Activated T-cell treated with anti-CD3 and anti-CD28 coated beads for 1 hour (primary cell): ENCODE measurements around the gene ZBTB33.

ENCODE experiments used
- DNase-seq: peaks from one replicate; pipeline ENCODE4 v3.0.0-alpha.2; 2020; ENCODE audit warnings: low read depth

The ZBTB33 gene, protein sequence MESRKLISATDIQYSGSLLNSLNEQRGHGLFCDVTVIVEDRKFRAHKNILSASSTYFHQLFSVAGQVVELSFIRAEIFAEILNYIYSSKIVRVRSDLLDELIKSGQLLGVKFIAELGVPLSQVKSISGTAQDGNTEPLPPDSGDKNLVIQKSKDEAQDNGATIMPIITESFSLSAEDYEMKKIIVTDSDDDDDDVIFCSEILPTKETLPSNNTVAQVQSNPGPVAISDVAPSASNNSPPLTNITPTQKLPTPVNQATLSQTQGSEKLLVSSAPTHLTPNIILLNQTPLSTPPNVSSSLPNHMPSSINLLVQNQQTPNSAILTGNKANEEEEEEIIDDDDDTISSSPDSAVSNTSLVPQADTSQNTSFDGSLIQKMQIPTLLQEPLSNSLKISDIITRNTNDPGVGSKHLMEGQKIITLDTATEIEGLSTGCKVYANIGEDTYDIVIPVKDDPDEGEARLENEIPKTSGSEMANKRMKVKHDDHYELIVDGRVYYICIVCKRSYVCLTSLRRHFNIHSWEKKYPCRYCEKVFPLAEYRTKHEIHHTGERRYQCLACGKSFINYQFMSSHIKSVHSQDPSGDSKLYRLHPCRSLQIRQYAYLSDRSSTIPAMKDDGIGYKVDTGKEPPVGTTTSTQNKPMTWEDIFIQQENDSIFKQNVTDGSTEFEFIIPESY

DNA sequence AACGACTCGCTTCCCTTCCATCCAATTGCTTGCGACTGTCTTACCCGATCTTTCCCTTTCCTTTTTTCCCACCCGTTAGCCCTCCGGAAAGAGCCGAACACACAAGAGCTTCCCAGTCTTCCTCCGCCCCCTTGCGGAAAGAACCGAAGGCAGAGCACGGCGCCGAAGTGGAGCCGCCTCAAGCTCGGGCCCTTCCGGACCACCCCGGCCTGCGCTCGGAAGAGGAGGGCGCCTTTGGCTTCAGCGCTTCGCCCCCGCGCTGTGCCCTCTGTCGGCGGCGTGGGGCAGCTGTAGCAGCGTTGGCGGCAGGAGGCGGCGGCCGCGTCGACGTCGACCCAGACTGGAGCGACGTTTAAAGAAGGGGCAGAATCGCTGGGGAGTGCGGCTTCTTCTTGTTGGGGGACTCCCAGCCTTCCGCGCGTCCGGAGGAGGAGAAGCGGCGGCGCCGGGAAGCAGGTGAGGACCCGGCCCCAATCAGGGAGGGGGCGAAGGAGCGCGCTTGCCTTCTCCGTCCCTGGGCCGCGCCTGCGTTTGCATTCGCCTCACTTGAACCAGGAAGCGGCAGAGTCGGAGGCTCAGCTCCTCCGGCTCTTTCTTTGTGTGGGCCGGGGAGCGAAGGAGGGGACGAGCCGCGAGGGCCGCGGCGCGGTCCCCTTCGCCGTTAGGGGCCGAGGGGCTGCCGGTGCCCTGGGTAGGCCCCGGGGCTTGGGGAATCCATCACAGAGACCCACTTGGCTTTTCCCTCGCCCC is at the start of gene ZBTB33:
ZBTB33 (plus strand) TSS at position 291 of the 750 bp plus-strand sequence. CDS start 2,604 bp downstream, outside the sequence.
- peak; percentile 67 for DNase-seq

DNA sequence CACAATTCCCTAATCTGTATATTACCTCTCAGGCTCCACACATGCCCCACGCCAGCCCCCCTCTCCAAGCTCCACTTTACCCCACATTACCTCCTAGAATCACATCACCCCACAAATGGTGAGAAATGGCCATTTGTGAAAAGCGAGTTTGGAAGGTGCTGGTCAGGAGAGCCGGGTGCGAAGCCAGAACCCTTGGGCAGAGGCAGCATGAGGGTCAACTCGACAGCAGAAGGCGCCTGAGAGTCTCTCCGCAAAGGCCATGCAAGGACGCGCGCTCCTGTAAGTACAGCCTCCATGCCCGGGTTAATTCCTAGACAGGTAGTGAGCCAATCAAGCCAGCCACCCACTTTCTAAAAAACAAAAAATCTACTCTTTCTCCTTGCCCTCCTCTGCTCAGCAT is 49.8 kb upstream of the ZBTB33 start:
- no peak for DNase-seq

DNA sequence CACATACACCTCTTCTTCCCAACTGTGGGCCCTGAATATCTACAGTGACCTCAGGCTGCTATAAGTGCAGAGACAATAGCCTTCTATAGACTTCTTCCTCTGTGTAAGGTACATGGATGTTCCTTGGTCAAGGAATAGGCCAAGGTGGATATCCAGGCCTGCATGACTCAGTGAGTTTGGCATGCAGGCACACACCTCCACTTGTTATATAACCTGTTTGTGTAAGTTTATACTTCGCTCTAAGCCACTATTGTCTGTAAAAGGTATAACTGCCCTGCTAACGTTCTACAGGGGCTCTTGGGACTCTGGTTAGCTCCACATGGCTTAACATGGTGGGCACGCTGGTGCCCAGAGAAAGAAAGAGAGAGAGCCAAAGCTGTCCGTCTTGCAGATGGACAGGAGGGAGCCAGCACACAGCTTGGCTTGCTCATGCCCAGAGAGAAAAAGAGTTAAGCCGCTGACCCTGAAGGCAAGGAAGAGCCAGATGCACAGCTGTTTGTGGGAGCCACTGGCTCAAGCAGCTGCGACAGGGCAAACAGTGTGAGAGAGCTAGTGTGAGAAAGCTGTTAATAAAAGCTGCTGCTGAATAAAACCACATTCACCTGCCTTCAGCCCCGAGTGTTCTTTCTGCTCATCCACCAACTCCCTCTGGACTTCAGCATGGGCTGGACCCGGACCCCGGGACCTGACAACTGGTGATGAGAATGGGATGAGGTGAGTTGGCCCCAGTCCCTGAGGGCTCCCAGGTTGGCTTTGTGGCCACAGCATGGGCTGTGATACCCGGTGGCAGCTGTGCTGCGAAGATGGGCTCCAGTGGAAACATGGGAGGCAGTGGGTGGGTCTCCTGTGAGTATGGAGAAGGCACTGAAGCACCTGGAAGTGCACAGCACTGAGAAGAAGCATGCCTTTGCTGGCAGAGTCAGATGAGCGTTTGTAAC is 44.5 kb upstream of the ZBTB33 start:
- no peak for DNase-seq

DNA sequence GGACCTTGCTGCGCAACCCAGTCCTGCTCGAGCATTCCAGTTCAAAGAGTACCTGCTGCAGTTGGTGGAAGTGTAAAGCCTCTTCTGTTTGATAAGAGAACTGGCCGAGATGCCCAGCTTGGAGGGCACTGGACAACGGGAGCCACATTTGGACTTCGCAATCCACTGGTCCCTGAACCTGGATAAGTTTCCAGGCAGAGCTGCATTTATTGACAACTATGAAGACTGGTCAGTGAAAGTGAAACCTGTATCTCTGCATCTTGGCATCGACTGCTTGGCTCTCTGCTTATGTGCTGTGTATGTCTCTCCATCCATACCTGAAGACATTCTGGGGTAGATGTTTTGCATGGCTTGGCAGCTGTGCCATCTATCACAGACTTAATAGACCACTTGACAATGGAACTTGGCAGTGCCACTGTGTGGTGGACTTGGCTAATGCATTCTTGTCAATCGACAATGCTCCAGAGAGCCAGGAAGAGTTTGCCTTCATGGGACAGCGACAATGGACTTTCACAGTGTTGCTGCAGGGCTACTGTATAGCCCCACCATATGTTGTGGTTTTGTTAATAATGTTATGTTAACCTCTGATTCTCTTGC is 43.5 kb upstream of the ZBTB33 start:
- no peak for DNase-seq

DNA sequence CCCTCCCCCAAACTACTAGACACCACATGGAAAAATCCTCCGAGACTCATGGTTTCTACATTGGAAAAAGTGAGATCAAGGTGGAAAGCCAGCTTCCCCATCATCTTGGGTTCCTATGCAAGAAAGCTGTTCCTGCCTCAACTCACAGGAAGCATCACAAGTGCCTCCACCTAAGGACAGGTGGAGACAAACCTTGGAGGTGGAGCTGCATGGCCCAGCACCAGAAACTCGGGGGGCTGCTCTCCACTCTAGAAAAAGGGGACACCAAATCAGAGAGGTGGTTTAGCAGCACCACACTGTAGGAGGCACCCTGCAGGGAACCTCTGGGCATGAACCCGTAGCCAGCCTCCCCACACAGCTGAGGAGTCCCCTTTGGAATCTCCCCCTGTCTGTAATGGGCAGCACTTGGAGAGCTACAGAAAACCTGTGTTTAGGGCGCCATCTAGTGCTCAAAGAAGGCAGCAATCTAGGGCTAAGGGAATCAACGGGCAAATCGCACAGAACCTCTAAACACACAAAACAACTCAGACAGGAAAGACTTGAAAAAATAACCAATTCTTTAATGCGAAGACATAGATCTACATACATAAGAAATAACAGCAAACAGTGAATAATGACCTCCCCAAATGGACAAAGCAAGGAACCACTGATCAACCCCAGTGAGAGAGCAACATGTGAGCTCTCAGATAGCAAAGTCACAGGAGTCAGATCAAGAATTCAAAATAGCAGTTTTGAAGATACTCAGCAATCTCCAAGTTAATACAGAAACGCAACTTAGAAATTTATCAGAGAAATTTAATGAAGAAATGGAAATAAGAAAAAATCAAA is 37.0 kb upstream of the ZBTB33 start:
- peak; percentile 35 for DNase-seq

DNA sequence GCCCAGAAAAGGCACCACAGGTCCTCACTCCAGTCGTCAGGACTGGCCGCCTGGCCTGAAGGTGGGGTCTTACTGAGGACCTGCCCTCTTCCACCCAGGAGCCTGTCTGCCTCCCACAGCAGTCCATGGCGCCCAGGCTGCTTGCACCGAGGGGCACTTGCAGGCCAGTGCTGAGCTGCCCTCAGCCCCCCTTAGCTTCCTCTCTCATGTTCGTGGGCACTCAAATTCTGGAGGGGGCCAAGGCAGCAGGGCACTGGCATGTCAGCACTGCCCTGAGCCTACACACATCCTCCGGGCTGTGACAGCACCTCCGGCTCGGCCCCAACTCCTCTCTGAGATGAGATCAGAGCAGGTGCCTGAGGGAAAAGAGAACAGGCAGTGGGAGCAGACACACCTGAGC is 27.2 kb upstream of the ZBTB33 start:
- DNase-seq: no peak

DNA sequence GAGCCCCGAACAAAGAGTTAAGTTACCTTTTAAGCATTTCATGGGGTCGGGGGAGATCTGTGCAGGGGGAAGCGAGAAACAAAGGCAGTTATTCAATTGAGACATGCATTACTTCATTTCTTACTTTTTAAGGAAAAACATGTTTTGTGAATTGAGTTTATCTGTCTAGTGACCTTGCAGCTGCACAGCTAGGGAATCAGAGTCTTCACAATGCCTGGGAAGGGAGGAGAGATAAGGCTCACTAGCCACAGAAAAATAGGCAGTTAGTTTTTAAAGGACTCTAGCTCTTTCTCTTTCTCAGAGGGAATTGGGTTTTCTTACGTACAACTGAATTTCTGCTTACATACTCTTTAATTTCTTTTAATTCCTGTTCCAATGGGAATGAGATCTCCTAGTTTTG is 26.2 kb upstream of the ZBTB33 start:
- DNase-seq: no peak

DNA sequence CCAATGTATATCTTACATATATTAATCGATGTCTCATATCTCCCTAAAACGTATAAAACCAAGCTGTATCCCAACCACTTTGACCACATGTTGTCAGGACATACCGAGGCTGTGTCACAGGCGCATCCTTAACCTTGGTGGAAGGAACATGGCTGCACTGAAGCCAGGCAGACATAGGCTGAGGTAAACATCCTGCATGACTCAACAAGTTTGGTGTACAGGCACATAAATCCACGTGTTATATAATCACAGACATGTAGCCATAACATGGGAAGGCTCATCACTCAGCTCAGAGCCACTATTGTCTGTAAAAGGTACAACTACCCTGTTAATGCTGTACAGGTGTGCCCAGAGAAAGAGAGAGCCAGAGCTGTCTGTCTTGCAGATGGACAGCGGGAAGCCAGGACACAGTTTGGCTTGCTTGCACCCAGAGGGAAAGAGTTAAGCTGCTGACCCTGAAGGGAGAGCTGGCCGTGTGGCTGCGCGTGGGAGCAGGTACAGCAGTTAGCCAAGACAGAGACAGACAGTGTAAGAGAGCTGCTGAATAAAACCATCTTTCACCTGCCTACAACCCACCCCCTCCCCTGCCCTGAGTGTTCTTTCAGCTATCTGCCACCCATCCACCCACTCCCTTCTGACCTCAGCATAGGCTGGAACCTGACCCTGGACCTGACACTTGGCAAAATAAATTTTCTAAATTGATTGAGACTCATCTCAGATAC is 22.3 kb upstream of the ZBTB33 start:
- DNase-seq: no peak

DNA sequence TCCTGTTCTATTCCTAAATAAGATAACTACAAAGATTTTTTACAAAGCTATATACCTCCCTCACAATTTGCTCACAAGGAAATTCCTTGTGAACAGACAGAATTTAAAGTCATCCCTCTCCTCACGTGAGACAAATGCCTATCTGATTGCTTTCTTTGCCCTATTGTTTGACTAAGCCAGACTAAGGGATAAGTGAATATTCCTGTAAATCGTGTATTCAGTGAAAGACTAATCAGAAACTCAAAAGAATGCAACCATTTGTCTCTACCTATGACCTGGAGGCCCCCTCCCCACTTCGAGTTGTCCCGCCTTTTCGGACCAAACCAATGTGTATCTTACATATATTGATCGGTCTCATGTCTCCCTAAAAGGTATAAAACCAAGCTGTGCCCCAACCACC is 15.3 kb upstream of the ZBTB33 start:
- no peak for DNase-seq

DNA sequence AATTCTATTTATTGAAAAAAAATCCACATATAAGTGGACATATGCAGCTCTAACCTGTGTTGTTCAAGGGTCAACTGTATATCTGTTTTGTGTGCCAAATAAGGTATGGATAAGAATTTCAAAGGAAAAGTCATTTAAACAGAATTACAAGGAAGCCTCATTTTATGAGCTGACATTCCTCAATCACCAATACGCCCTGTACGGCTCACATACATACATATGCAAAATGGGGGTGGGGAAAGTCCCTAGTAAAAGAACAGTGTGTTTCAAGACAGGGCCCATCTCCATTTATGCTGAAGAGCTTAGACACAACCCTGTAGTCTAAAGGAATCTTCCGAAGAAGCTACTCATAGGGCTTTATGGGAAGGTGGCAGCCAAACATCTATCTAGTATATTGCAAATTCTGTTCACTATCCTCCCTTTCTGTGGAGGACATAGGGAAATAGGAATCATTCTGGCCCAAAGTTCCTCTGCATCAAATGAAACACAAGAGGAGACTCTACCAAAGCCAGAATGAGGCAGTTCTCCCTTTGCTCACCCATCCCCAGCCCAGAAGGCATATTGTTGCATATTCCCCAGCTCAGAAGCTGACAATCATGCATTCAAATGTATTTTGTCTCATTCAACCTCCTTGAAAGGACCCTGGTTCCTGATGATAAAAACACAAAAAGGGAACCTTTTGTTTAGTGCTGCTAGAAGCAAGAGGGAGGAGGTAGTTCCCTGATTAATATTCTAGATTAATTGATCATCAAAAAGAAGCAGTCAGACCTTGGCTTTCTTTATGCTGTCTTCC is 13.7 kb upstream of the ZBTB33 start:
- no peak for DNase-seq

DNA sequence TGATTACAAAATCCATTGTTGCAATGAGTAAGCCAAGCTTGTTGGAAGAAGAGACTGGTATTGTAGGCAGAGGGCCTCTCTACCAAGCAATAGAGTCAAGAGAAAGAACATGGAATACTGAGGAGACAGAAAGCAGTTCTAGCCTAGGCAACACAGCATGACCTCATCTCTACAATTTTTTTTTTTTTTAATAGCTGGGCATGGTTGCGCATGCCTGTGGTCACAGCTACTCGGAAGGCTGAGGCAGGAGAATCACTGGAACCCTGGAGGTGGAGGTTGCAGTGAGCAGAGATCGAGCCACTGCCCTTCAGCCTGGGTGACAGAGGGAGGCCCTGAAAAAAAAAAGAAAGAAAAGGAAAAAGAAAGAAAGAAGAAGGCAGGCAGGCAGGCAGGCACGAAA is 11.7 kb upstream of the ZBTB33 start:
- DNase-seq: no peak

DNA sequence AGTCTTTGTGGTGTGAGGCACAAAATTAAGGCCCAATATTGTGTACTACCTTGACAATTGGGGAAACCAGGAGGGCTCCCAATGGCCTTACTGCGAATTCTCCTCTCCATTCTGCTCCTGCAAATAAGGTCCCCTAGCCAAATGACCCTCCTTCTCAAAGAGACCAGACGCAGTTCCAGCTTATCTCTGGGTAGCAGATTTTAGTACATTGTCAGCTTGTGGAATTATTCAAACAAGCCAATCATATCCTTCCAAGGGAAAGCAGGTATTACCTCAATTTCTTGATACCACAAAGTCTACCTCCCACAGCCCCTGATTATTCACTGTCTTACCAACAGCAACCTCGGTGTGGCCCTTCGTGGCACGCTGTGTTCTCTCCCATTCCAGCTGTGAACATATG is 7.8 kb upstream of the ZBTB33 start:
- no peak for DNase-seq

DNA sequence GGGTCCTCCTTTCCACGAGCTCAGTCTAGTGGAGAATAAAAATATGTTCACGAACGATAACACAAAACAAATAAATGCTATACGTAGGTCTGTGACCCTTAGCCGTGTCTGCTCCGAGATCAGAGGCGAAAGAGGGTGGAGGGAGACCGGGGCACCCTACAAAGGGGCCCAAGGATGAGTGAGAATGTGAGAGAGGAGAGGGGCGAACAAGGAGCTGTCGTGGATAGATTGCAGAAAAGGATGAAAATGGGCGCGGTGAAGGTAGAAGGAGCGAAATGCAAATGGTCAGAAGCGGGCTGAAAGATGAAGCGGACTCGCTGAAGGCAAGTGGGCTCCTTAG is 6.2 kb upstream of the ZBTB33 start:
- no peak for DNase-seq

DNA sequence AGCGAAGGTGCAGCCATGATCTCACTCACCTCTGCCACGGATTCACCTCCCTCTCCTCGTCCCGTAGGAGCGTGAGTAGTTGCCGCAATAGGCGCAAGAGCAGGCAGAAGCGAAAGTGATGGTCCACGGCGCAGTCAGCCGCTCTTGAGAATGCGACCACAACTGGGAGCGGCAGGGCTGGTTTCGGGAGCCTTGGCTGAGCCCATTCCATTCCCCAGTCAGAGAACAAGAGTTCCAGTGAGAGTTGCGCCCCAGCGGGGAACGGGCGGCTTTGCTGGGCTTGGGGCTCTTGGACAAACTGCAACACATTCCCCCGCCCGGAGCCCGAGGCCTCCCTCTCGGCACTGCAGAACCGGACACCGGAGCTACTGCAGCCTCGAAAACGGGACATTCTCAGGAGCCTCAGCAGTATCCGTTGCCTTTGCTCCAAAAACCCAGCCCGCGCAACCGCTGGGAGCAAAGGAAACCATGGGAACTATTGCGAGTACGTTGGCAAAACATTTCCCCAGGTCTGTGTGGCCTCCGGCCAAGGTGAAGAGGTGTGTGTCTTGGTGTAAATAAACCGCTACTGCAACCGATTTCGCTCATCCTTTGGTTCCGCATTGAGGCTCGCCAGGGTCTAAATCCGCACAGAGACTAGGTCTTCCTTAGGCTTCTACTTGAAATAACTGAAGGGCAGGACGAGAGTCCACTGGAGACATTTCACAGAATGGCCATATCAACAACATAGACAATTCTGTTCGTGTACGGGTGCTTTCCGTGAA is 5.7 kb upstream of the ZBTB33 start:
- peak; percentile 26 for DNase-seq

DNA sequence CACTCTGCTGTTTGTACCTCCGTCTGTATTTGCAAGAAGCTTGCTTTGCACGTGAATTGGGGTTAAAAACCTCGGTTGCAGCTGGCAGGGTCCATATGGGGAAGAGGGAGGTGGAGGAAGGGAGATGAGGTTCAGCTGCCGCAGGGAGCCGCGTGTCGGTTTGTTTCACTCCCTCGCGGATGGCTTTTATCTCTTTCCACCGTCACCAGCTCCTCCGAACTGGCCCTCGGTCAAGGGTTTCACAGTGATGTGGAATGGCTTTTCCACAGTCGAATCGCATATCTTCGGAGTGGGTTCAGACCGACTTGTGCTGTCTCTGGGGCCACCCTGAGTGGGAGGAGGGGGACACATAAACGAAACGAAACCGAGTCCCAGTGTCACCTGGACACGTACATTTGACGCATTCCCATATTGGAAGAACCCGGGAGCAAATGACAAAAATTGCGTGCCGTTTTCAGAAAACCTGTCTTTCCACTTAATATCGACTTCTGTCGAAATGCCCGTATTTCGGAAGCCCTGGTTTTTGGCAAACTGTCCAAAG is 929 bp downstream of the ZBTB33 start:
- no peak for DNase-seq

DNA sequence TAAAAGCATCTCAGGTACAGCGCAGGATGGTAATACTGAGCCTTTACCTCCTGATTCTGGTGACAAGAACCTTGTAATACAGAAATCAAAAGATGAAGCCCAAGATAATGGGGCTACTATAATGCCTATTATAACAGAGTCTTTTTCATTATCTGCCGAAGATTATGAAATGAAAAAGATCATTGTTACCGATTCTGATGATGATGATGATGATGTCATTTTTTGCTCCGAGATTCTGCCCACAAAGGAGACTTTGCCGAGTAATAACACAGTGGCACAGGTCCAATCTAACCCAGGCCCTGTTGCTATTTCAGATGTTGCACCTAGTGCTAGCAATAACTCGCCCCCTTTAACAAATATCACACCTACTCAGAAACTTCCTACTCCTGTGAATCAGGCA is 3.2 kb downstream of the ZBTB33 start:
- no peak for DNase-seq

DNA sequence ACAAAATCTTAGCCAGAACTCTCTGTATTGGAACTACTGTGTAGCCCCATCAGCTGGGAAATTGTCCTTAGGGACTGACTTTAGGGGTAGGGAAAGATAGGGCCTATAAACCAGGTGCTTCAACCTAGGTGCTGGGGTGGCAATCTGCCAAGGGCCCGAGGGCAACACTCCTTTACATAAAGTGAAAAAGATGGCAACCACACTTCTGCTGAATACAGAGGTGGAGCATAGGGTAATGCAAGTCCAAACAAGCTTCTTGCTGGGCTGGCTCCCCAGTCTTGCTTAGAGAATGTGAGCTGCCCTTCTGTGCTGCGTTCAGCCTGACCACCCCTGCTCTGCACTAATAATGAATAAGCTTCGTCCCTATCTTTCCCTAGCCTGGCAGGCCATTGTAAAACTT is 9.8 kb downstream of the ZBTB33 start:
- DNase-seq: no peak
